Left kidney (tissue), 1 donor: ENCODE measurements around the gene CCS. TPM values are rescaled to one million over a fixed set of nuclear protein-coding genes. Genes with fewer than 3 reads are reported as not detected.

ENCODE experiments used
- polyA plus RNA-seq: library from polyadenylated mRNA; unstranded; fragments of 120-200 nt; gene quantifications from one replicate; pipeline ENCODE4 v1.2.1, GENCODE V29; 2013; ENCODE audit not compliant: insufficient read length

CCS gene
- polyA plus RNA-seq, 1 donor: 54.0 TPM

Other genes starting within 250 kb of the CCS start
- gene BRMS1, start 248.1 kb upstream of the CCS start, polyA plus RNA-seq: 29.6 TPM
- 43.6 TPM for gene B4GAT1, start 245.6 kb upstream of the CCS start, polyA plus RNA-seq
- 20.7 TPM for gene SLC29A2, start 221.4 kb upstream of the CCS start, polyA plus RNA-seq
- 0.55 TPM for gene NPAS4, start 172.2 kb upstream of the CCS start, polyA plus RNA-seq
- 67.5 TPM for gene MRPL11, start 154.3 kb upstream of the CCS start, polyA plus RNA-seq
- gene PELI3, start 126.3 kb upstream of the CCS start, polyA plus RNA-seq: 4.9 TPM
- gene DPP3, start 112.8 kb upstream of the CCS start, polyA plus RNA-seq: 24.3 TPM
- gene BBS1, start 82.5 kb upstream of the CCS start, polyA plus RNA-seq: 93.0 TPM
- gene ZDHHC24, start 47.1 kb upstream of the CCS start, polyA plus RNA-seq: 8.4 TPM
- 1.1 TPM for gene ACTN3, start 46.3 kb upstream of the CCS start, polyA plus RNA-seq
- gene CTSF, start 24.6 kb upstream of the CCS start, polyA plus RNA-seq: 99.0 TPM
- 0.27 TPM for gene CCDC87, start 122 bp upstream of the CCS start, polyA plus RNA-seq
- 86.7 TPM for gene RBM14, start 23.4 kb downstream of the CCS start, polyA plus RNA-seq
- 258 TPM for gene RBM4, start 45.5 kb downstream of the CCS start, polyA plus RNA-seq
- gene RBM4B, start 84.7 kb downstream of the CCS start, polyA plus RNA-seq: 78.4 TPM
- 51.5 TPM for gene SPTBN2, start 136.0 kb downstream of the CCS start, polyA plus RNA-seq